Measurements from ENCODE around the gene SND1.

SND1 gene

DNA sequence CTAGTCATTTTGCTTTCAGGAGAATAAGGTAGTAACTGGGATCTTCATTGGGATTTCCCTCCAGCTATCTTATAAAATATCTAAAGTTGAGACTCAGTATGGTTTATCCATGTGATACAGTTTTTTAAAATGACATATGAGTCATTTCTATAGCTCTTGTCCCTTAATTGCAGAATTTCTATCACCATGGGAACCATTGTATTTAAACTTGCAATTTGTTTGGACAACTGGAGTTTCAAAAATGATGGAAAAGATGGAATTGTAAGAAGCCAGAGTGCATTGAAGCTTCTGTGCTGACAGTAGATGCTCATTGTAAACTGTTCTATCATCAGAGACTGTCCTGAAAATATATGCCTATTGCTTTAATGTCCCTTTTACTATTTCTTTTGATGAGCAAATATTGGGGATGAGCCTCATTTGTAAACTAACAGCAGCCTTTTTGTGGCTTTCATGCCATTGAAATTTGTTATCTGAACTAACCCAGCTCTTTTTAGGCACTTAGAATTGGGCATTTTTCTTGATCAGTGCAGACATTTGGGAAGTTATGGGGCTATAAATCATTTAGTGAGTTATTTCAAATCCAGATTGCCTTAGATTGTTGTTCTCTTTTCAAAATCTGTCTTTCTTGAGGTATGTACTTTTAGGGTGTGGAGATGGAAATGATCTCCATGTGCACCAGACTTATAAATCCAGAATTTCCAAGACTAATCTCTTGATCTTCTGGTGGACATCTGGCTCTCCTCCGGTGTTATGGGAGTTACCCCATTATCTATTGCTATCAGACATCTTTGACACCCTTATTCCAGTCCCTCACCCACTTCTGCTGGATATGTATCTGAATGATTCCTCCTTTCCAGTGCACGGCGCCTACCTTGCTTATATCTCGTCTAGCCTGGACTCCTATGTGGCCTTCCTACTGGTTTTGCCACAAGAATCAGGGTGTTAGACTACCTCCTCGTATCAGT lies 159.0 kb downstream of the SND1 start:
- TF ChIP-seq, protein P1, sequence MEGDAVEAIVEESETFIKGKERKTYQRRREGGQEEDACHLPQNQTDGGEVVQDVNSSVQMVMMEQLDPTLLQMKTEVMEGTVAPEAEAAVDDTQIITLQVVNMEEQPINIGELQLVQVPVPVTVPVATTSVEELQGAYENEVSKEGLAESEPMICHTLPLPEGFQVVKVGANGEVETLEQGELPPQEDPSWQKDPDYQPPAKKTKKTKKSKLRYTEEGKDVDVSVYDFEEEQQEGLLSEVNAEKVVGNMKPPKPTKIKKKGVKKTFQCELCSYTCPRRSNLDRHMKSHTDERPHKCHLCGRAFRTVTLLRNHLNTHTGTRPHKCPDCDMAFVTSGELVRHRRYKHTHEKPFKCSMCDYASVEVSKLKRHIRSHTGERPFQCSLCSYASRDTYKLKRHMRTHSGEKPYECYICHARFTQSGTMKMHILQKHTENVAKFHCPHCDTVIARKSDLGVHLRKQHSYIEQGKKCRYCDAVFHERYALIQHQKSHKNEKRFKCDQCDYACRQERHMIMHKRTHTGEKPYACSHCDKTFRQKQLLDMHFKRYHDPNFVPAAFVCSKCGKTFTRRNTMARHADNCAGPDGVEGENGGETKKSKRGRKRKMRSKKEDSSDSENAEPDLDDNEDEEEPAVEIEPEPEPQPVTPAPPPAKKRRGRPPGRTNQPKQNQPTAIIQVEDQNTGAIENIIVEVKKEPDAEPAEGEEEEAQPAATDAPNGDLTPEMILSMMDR (IDR thresholded peaks at IDR 0.05; ENCODE audit: low read depth, low read length): no peak
- no peak overlapping the region for H3K4me3 ChIP-seq (ENCODE audit: low read depth, low read length)

DNA sequence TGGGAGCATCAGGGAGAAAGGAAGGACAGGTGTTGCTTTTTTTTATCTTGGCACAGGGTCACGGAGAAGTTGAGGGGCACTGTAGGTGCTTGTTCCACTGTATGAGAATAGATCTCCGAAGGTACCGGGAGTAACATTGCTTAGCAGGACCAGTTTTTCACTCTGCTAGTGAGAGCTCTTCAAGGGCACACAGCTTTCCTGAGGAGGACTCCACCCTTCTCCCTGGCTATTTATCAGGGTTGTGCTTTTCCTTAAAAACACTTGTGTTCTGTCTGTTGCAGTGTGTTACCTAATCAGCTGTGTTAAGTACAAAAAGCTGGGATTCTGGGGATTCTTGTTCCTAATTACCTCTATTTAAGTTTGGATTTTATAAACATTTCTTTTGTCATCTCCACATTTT lies 160.5 kb downstream of the SND1 start:
- TF ChIP-seq, protein P1 (IDR thresholded peaks at IDR 0.05; ENCODE audit: low read depth, low read length): no peak
- H3K4me3 ChIP-seq (ENCODE audit: low read depth, low read length): no peak overlapping the region

DNA sequence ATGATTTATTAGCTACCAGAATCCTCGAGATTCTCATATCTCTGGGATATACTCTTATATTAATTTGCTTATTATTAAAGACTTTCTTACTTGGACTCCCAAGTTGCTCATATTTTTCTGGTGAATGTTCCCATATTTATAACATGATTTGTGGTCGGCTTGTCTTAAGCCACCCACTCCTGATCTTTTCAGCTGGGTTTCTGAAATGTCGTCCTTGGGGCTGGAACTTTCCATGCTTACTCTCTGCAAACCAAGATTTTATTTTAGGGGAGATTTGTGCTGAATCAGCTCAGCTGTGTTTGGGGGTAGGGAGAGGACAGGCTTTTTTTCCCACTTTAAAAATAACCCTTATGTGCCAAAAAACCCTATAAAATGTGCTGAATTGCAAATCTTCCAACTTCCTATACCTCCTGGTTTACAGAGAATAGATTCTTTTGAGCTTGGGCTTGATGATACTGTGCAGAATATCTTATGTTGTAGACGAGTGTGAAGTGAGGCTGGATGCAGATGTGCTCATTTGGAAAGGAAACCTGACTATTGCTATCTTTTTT lies 162.1 kb downstream of the SND1 start:
- H3K4me3 ChIP-seq (ENCODE audit: low read depth, low read length): no peak overlapping the region
- TF ChIP-seq, protein P1 (IDR thresholded peaks at IDR 0.05; ENCODE audit: low read depth, low read length): no peak

DNA sequence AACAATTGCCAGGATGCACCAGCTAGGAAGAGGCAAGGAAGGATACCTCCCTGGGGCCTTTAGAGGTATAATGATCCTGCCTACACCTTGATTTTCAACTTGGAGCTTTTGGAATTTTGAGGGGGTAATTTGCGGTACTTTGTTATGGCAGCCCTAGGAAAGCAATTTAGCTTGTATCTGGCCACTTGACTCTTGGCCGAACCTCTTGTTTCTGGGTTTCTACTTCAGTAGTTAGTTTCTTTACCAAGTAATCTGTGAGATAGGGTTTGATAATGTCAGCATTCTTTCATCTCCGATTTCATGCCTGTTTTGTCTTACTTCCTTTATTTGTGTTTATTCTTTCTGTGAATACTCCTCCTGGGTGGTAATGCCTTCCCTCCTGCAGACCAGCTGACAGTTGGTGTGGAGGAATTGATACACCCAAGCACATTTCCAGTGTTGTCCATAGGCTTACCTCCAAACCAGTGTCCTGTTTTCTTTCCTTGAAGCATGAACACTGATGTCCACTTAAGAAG lies 163.7 kb downstream of the SND1 start:
- TF ChIP-seq, protein P1 (IDR thresholded peaks at IDR 0.05; ENCODE audit: low read depth, low read length): no peak
- no peak overlapping the region for H3K4me3 ChIP-seq (ENCODE audit: low read depth, low read length)

DNA sequence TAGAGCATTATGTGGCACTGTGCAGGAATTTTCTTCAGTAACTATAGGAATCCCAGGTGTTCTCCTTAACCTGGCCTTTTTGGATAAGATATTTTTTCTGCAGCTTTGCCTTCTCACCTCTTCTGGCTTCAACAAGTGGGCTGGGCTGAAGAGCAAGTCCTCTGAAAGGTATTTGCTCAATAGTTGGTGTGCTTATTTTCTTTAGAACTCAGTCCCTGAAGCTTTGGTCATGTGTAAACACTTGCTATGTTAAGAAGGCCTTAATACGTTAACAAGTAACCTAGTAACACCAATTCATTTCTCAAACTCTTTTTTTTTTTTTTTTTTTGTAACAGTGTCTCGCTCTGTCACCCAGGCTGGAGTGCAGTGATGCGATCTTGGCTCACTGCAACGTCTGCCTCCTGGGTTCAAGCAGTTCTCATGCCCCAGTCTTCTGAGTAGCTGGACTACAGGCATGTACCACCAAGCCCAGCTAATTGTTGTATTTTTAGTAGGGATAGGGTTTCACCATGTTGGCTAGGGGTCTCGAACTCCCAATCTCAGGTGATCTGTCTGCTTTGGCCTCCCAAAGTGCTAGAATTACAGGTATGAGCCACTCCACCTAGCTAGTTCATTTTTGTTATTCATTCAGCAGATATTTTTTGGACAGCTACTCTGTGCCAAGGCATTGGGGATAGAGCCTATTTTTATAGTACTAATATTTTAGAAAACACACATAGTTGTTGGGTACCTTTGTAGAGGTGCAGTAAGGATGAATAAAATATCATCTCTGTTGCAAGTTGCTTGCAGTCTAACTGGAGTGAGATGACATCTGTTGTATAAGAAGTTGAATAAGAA lies 164.6 kb downstream of the SND1 start:
- no peak overlapping the region for H3K4me3 ChIP-seq (ENCODE audit: low read depth, low read length)
- TF ChIP-seq, protein P1 (IDR thresholded peaks at IDR 0.05; ENCODE audit: low read depth, low read length): no peak

DNA sequence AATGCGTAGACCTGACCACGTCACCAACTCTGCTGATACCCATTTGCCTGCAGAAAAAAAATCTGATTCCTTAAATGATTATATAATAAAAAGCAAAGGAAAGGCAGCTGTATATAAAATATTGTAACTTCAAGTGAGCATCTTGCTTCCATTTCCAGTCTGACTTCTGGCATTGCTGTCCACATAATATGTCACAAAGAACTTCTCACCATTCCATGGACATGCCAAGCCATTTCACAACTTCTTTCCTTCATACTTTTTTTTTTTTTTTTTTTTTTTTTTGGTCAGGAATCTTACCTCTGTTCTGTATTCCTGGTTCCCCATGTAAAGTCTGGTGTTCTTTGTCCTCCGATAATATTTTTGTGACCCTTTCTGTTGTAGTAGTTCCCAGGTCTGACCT lies 165.5 kb downstream of the SND1 start:
- TF ChIP-seq, protein P1 (IDR thresholded peaks at IDR 0.05; ENCODE audit: low read depth, low read length): no peak

More for the DNA sequence above, 165.5 kb downstream of the SND1 start:
- no peak overlapping the region for H3K4me3 ChIP-seq (ENCODE audit: low read depth, low read length)
